Ovary (tissue), 9 donors: ENCODE data around the gene TNPO2. TPM values are rescaled to one million over a fixed set of nuclear protein-coding genes. Genes with fewer than 3 reads are reported as not detected.

ENCODE experiments used
- DNase-seq, 5 donors: peaks; one replicate each; pipeline ENCODE4 v3.0.0-alpha.2; 2019 to 2020
- H3K27ac ChIP-seq, 2 donors: fragments of 200-600 bp; one replicate each; pipeline versions ENCODE4 v1.5.1 to v1.8.0; 2019 to 2022
- H3K27me3 ChIP-seq: fragments of 200-600 bp; one replicate; pipeline ENCODE4 v1.8.0; 2022
- H3K36me3 ChIP-seq: fragments of 200-600 bp; sonication (generic); one replicate; pipeline ENCODE4 v1.5.1; 2019
- H3K4me1 ChIP-seq: one replicate; pipeline ENCODE4 v1.8.1; 2013; ENCODE audit warnings: mild to moderate bottlenecking, moderate library complexity; ENCODE audit not compliant: insufficient read depth
- H3K4me3 ChIP-seq: fragments of 200-600 bp; sonication (generic); one replicate; pipeline ENCODE4 v1.5.1; 2017
- H3K9me3 ChIP-seq, 2 donors: fragments of 200-600 bp in 1 of 2; sonication (generic) in 1 of 2; one replicate each; pipeline versions ENCODE4 v1.5.1 to v1.8.1; 2013 to 2019; ENCODE audit warnings: mild to moderate bottlenecking in 1 of 2, moderate library complexity in 1 of 2
- CTCF ChIP-seq, 3 donors: fragments of 450-650 bp in 2 of 3; fragments of 200-600 bp in 1 of 3; IDR thresholded peaks; one replicate each; pipeline versions ENCODE4 v1.5.1 to v1.8.0; 2016 to 2022; ENCODE audit warnings: antibody characterized with exemption in 3 of 3, mild to moderate bottlenecking in 1 of 3
- EP300 ChIP-seq: sonication (generic); formaldehyde crosslinking; IDR thresholded peaks from one replicate; pipeline ENCODE4 v1.6.1; 2017; ENCODE audit warnings: antibody characterized with exemption
- POLR2A ChIP-seq: fragments of 450-650 bp; IDR thresholded peaks from one replicate; pipeline ENCODE4 v1.6.1; 2017; ENCODE audit warnings: antibody characterized with exemption, mild to moderate bottlenecking, moderate library complexity
- WGBS, 3 donors: extraction: QIAGEN DNeasy Blood & Tissue Kit in 1 of 3; methylation state at CpG; one replicate each; pipeline versions ENCODE4 v1.1.5 to v1.1.7; 2013 to 2017; 5-methylcytosine and 5-hydroxymethylcytosine counted together
- intact Hi-C, 4 donors: fragments of 100-400 bp; cut with DNase I; formaldehyde crosslinking; loops; one replicate each; pipeline versions ENCODE4 v1.11.0 to v1.15.1; 2022 to 2023
- polyA plus RNA-seq, 2 donors: library from polyadenylated mRNA; stranded (reverse); fragments of 200-250 nt in 1 of 2; fragments of 350-450 nt in 1 of 2; fragmentation: Illumina TruSeq in 1 of 2; extraction: RNeasy Lipid Tissue Mini Kit (QIAGEN cat#74804) in 1 of 2; gene quantifications; one replicate each; pipeline ENCODE4 v1.2.3, GENCODE V29; 2013 to 2014
- total RNA-seq, 7 donors: library from RNA; depleted of rRNA in 2 of 7; stranded (reverse); fragments of >200 nt in 2 of 7; fragmentation: NEBNext Ultra II Directional in 3 of 7; extraction: Animal tissue kit (Norgen Biotek cat#: 25700) in 3 of 7; gene quantifications; one replicate each; pipeline versions ENCODE4 v1.1.0 to v1.2.4, GENCODE V29; 2016 to 2023
- donor health status: DM: no; HTN: no; CAD: no; lungs with moderate emphysema.
- donor health status: DM: no; HTN: no; CAD: no.
- donor health status: Bipolar disorder and iron deficiency.
- donor health status: DM: yes; HTN: yes; CAD: no.
- donor health status: DM: no; HTN: no; CAD: no.
- donor health status: DM: yes; HTN: yes; CAD: no.

The TNPO2 gene
- total and polyA plus RNA-seq, 9 donors, result 41.5 to 109 (median 75.7) TPM

GRCh38 chr19:12759686-12760085, 36.0 kb upstream of the TNPO2 start:
- Histone ChIP-seq H3K9me3 (no peaks in the 10 kb centered on the region), H3K36me3 (no peaks in the 10 kb centered on the region), H3K4me3 (no peak overlapping the region), H3K27me3 (no peaks in the 10 kb centered on the region), H3K4me1 (peaks cover 3% of the 10 kb centered on the region), H3K27ac (no peak overlapping the region)
- 85 to 94% (median 89%) methylated on average over 6 of the region's 6 CpGs for WGBS, 3 donors
- intact Hi-C loops, result loop anchor here in 1 of 4 donors (5.0 kb wide), 2 partner anchors 38 to 88 kb away; no protein-coding TSS in a partner anchor
- DNase-seq, result no peak
- TF ChIP-seq EP300 (no peak), POLR2A (no peak), CTCF (IDR thresholded peaks at IDR 0.05) (no peak)

GRCh38 chr19:12757544-12758274, 34.0 kb upstream of the TNPO2 start:
- peak; percentile 51 to 84 (median 66) for DNase-seq
- H3K27ac ChIP-seq, result peak overlapping the region in 1 of 2 donors; percentile 57
- no peaks in the 10 kb centered on the region for H3K36me3 ChIP-seq
- intact Hi-C loops, result no loop called here
- H3K4me3 ChIP-seq, result no peak overlapping the region
- no peak for TF ChIP-seq POLR2A
- peak; percentile 36 to 78 (median 73) for TF ChIP-seq CTCF (IDR thresholded peaks at IDR 0.05)
- H3K27me3 ChIP-seq, result no peaks in the 10 kb centered on the region
- 2 to 7% (median 3%) methylated on average over 40 to 60 of the region's 60 CpGs for WGBS, 3 donors
- no peaks in the 10 kb centered on the region for H3K9me3 ChIP-seq
- peaks cover 3% of the 10 kb centered on the region for H3K4me1 ChIP-seq

GRCh38 chr19:12756150-12756883, 32.6 kb upstream of the TNPO2 start:
- no peak overlapping the region for H3K27ac ChIP-seq
- H3K36me3 ChIP-seq, result no peaks in the 10 kb centered on the region
- no peaks in the 10 kb centered on the region for H3K27me3 ChIP-seq
- WGBS, 3 donors, result 83 to 85% (median 84%) methylated on average over 19 of the region's 19 CpGs
- intact Hi-C loops, result no loop called here
- H3K4me1 ChIP-seq, result peaks cover 3% of the 10 kb centered on the region
- DNase-seq, result no peak
- no peak overlapping the region for H3K4me3 ChIP-seq
- TF ChIP-seq CTCF (IDR thresholded peaks at IDR 0.05) (no peak), POLR2A (no peak), EP300 (no peak)
- H3K9me3 ChIP-seq, result no peaks in the 10 kb centered on the region

GRCh38 chr19:12754465-12755196, 30.9 kb upstream of the TNPO2 start:
- peaks cover 3% of the 10 kb centered on the region for H3K4me1 ChIP-seq
- no peaks in the 10 kb centered on the region for H3K9me3 ChIP-seq
- no peak overlapping the region for H3K4me3 ChIP-seq
- H3K27ac ChIP-seq, result no peak overlapping the region
- TF ChIP-seq POLR2A (no peak), EP300 (no peak), CTCF (IDR thresholded peaks at IDR 0.05) (no peak)
- no peaks in the 10 kb centered on the region for H3K36me3 ChIP-seq
- DNase-seq, result no peak
- 65 to 75% (median 69%) methylated on average over 50 of the region's 50 CpGs for WGBS, 3 donors
- no peaks in the 10 kb centered on the region for H3K27me3 ChIP-seq
- intact Hi-C loops, result no loop called here
